Neural cell (in vitro differentiated cells): ENCODE data around the gene ZNF668.

ENCODE experiments used
- EP300 ChIP-seq: fragments of 450-650 bp; conservative IDR thresholded peaks from 2 replicates; pipeline ENCODE4 v1.6.1; 2014; ENCODE audit warnings: antibody characterized with exemption, mild to moderate bottlenecking, moderate library complexity; ENCODE audit not compliant: poor library complexity, severe bottlenecking
- EZH2 ChIP-seq: fragments of 200-600, 300-800 bp; shearing (Covaris generic), sonication (generic); IDR thresholded peaks from 2 replicates; pipeline ENCODE4 v1.6.1; 2014; ENCODE audit warnings: antibody characterized with exemption, low read length, borderline replicate concordance, mild to moderate bottlenecking; ENCODE audit not compliant: insufficient read depth, poor library complexity, severe bottlenecking
- POLR2AphosphoS5 ChIP-seq: IDR thresholded peaks from 2 replicates; pipeline ENCODE4 v1.6.1; 2012
- RAD21 ChIP-seq: fragments of 450-650 bp; conservative IDR thresholded peaks from 2 replicates; pipeline ENCODE4 v1.6.1; 2014; ENCODE audit warnings: antibody characterized with exemption, mild to moderate bottlenecking, moderate library complexity
- TAF1 ChIP-seq: IDR thresholded peaks from 2 replicates; pipeline ENCODE4 v1.6.1; 2012; ENCODE audit warnings: low read depth
- TF ChIP-seq, protein P1 (sequence below): IDR thresholded peaks from 2 replicates; pipeline ENCODE4 v1.6.1; 2012; ENCODE audit warnings: borderline replicate concordance
- TF ChIP-seq, protein P2 (sequence below): fragments of 450-650 bp; IDR thresholded peaks from 2 replicates; pipeline ENCODE4 v1.5.1; 2014; ENCODE audit warnings: antibody characterized with exemption, mild to moderate bottlenecking, moderate library complexity; ENCODE audit not compliant: poor library complexity, severe bottlenecking

DNA sequence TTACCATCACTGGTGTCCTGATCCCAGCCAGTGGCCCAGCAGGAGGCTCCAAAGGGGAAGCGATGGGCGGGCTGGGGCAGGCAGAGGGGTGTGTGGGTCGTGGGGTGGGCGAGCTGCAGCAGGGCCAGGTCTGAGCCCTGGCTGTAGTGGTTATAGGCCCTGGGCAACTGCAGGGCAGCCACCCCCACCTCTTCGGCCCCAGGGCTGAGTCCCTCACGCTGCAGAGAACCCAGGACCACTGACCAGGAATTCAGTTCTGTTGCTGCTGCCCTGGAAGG is 12.5 kb upstream of the ZNF668 start:
- TF ChIP-seq, protein P1, sequence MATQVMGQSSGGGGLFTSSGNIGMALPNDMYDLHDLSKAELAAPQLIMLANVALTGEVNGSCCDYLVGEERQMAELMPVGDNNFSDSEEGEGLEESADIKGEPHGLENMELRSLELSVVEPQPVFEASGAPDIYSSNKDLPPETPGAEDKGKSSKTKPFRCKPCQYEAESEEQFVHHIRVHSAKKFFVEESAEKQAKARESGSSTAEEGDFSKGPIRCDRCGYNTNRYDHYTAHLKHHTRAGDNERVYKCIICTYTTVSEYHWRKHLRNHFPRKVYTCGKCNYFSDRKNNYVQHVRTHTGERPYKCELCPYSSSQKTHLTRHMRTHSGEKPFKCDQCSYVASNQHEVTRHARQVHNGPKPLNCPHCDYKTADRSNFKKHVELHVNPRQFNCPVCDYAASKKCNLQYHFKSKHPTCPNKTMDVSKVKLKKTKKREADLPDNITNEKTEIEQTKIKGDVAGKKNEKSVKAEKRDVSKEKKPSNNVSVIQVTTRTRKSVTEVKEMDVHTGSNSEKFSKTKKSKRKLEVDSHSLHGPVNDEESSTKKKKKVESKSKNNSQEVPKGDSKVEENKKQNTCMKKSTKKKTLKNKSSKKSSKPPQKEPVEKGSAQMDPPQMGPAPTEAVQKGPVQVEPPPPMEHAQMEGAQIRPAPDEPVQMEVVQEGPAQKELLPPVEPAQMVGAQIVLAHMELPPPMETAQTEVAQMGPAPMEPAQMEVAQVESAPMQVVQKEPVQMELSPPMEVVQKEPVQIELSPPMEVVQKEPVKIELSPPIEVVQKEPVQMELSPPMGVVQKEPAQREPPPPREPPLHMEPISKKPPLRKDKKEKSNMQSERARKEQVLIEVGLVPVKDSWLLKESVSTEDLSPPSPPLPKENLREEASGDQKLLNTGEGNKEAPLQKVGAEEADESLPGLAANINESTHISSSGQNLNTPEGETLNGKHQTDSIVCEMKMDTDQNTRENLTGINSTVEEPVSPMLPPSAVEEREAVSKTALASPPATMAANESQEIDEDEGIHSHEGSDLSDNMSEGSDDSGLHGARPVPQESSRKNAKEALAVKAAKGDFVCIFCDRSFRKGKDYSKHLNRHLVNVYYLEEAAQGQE: no peak
- TF ChIP-seq POLR2AphosphoS5 (no peak), EZH2 (no peak), EP300 (no peak), TAF1 (no peak), RAD21 (no peak)
- TF ChIP-seq, protein P2, sequence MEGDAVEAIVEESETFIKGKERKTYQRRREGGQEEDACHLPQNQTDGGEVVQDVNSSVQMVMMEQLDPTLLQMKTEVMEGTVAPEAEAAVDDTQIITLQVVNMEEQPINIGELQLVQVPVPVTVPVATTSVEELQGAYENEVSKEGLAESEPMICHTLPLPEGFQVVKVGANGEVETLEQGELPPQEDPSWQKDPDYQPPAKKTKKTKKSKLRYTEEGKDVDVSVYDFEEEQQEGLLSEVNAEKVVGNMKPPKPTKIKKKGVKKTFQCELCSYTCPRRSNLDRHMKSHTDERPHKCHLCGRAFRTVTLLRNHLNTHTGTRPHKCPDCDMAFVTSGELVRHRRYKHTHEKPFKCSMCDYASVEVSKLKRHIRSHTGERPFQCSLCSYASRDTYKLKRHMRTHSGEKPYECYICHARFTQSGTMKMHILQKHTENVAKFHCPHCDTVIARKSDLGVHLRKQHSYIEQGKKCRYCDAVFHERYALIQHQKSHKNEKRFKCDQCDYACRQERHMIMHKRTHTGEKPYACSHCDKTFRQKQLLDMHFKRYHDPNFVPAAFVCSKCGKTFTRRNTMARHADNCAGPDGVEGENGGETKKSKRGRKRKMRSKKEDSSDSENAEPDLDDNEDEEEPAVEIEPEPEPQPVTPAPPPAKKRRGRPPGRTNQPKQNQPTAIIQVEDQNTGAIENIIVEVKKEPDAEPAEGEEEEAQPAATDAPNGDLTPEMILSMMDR: no peak
